C1 segment of cervical spinal cord (tissue), 14 donors: ENCODE results near the gene TRPM6.

Source experiments
- DNase-seq, 14 donors: peaks; one replicate each; lab custom pipeline; 2025; lab: John Stamatoyannopoulos, UW

Gene TRPM6

DNA sequence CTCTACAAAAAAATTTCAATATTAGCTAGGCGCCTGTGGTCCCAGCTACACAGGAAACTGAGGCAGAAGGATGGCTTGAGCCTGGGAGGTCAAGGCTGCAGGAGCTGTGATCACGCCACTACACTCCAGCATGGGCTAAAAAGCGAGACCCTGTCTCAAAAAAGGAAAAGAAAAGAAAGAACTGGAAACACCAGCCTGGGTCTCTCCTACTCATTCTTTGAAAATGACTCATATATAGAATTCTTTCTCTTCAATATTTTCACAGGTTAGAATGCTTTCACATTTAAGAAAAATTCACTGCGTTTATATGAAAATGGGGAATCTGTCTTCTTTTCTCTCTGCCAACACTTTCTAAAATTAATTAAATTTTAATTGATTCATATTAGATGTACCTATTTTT, 115.6 kb downstream of the TRPM6 start:
- no peak for DNase-seq

DNA sequence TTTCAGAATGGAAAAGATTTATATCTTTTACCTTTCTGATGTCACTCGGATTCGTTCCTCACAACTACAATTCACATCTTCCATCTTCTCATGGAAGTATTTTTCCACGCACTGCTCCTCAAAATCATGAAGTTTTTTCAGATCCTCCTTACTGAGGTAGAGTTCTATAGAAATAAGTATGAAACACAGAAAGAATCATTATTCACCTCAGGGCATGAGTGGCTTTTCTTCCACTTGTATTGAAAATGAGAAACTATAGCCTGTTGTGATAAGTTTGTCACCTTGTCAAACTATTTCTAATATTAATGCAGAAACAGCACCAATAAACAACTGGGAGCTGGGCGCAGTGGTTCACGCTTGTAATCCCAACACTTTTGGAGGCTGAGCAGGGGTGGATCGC, 116.0 kb downstream of the TRPM6 start:
- DNase-seq = no peak

- no peak for DNase-seq
Observed at GRCh38 chr9:74771262-74771585, 116.5 kb downstream of the TRPM6 start.

- DNase-seq = no peak
Observed at GRCh38 chr9:74770508-74771261, 117.0 kb downstream of the TRPM6 start.

GRCh38 chr9:74765481-74765971, 122.2 kb downstream of the TRPM6 start:
- no peak for DNase-seq

GRCh38 chr9:74762950-74763349, 124.8 kb downstream of the TRPM6 start:
- no peak for DNase-seq

DNA sequence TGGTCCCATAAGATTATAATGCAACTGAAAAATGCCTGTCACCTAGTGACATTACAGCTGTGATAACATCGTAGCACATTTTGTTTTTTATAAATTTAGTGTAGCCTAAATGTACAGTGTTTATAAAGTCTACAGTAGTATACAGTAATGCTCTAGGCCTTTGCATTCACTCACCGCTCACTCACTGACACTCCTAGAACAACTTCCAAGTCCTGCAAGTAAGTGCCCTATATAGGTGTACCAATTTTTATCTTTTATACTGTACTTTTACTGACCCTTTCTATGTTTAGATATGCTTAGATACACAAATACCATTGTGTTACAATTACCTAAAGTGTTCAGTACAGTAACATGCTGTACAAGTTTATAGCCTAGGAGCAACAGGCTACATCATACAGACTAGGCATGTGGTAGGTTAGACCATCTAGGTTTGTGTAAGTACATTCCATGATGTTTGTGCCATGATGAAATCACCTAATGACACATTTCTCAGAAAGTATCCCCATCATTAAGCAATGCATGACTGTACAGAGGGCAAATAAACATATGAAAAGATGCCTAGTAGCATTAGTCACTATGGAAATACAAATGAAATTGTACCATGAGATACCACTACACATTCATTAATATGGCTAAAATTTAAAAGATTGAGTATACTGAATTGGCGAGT, 127.6 kb downstream of the TRPM6 start:
- no peak for DNase-seq

DNA sequence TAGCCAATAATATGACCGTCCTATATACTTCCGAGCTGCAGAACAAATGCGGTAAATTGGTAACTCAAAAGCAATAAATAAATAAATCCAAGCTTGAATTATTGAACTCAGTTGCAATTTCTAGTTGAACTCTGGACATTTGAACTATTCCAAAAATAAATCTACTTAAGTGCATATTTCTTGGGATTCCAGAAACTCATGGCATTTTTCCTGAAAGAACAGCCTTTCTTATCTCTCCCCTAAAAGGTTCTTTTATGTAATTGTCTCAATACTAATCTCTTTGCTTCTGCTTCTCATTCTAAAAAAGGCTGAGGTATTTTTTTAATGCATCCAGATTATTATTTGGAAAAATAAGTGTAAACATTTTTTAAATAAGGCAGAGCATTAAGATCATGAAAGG, 131.7 kb downstream of the TRPM6 start:
- no peak for DNase-seq

GRCh38 chr9:74755355-74755754, 132.4 kb downstream of the TRPM6 start:
- peak in 2 of 14 donors; percentile 32 to 47 for DNase-seq

GRCh38 chr9:74753650-74754049, 134.1 kb downstream of the TRPM6 start:
- no peak for DNase-seq

GRCh38 chr9:74748966-74749365, 138.8 kb downstream of the TRPM6 start:
- no peak for DNase-seq

GRCh38 chr9:74742792-74743730, 144.7 kb downstream of the TRPM6 start:
- DNase-seq = peak in 3 of 14 donors; percentile 3 to 25 (median 14)

DNA sequence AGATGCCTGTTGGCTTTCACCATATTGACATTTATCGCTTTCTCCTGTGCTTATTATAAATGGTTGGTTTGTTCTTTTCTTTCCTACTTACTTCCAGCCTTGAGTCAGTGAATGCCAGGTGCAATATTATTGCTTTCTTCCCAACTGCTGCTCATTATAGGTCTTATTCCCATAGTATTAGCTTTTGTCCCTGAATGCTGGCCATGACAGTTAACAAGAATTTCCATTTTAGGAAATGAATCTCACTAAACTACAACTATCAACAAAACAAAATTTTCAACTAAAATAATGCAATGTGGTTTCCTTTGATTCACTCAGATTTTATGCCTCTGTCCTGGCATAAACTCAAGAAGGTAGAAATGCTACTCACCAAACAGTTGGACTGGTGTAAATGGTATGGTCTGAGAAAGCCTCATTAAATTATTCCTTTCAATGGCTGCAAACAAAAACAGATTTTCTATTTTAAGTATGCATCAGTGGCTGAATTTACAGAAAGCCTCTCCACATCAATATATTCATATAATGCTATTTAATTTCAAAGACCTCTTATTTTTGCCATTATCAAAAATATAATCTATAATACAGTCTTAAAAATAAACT, 145.4 kb downstream of the TRPM6 start:
- no peak for DNase-seq

GRCh38 chr9:74736646-74737045, 151.1 kb downstream of the TRPM6 start:
- no peak for DNase-seq

GRCh38 chr9:74735761-74736160, 152.0 kb downstream of the TRPM6 start:
- no peak for DNase-seq

DNA sequence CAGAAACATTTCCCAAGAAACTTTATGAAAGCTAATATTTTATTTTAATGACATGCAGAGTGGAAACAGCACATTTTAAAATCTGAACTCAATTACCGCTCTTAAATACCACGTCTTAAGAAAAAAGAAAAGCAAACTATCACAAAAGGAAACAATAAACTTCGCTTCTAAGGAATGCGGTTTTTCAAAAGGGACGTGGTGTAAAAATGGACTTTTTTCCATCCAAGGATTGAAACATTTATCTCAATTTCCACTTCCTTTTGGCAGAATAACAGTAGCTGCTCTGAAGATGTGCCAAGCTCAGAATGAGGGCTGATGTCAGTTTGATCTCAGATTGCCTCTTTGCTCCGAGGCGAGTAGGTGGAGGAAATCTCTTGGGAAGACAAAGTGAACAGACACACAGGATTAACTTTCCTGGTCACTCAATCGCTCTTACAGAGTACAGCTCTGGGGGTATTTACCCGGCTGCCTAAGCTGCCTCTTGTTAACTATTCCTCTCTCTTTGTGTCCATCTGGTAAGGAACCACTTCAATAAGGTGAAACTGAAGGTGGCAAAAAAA, 158.5 kb downstream of the TRPM6 start:
- no peak for DNase-seq

GRCh38 chr9:74728176-74728575, 159.5 kb downstream of the TRPM6 start:
- DNase-seq = peak in 1 of 14 donors; percentile 25

- DNase-seq = peak in 1 of 14 donors; percentile 10
Observed at GRCh38 chr9:74726581-74726980, 161.1 kb downstream of the TRPM6 start.

- DNase-seq = no peak
Observed at GRCh38 chr9:74724317-74724716, 163.4 kb downstream of the TRPM6 start.

DNA sequence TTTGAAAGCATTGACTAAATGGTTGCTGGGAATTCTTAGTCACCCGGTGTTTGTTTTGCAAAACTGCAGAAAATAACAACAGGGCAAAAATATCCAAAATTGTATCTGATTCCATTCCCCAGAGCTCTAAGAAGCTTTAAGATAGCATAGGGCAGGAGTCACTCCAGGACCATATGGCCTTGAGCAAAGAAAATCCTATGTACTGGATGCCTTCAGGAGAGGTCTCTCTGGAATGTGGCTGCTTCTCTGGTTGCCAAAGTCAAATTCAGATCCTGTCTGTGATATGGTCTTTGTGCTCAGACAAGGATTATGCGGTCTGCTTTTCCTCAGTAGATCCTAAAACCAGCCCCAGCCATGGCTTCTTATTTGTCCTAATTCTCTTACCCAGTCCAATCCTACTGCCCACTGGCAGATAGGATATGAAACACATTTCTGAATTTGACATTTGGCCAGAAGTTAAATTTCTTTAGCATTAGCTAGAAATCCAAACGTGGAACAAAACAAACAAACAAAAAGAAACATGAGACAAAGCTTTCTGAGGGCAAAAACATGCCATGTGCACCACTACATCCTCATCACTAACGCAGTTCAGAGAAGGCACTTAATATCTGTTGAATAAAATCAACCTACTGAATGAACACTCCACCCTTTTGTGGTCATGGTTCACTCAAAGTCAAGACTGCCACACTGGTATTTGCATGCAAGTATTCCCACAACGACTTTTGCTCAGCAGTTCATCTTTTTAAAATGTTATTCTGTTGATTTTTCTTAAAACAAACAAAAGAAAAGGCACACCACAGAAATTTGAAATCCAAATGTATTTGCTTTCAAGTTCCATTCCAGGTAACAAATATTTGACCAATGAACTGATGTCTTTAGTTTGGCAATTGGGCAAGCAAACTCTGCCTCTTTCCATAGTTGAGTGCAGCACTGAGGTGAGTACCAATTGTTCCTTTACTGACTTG, 165.7 kb downstream of the TRPM6 start:
- no peak for DNase-seq
